GM19351 (cell line): Measurements from ENCODE around the gene PBX3.

Source experiments
- ATAC-seq: cut with Tn5 transposase; IDR thresholded peaks from one replicate; pipeline ENCODE4 v1.9.1; 2021; ENCODE audit warnings: mild to moderate bottlenecking, moderate library complexity; ENCODE audit not compliant: unreplicated experiment

The PBX3 gene

GRCh38 chr9:125932012-125932411, 184.8 kb downstream of the PBX3 start:
- no peak for ATAC-seq

DNA sequence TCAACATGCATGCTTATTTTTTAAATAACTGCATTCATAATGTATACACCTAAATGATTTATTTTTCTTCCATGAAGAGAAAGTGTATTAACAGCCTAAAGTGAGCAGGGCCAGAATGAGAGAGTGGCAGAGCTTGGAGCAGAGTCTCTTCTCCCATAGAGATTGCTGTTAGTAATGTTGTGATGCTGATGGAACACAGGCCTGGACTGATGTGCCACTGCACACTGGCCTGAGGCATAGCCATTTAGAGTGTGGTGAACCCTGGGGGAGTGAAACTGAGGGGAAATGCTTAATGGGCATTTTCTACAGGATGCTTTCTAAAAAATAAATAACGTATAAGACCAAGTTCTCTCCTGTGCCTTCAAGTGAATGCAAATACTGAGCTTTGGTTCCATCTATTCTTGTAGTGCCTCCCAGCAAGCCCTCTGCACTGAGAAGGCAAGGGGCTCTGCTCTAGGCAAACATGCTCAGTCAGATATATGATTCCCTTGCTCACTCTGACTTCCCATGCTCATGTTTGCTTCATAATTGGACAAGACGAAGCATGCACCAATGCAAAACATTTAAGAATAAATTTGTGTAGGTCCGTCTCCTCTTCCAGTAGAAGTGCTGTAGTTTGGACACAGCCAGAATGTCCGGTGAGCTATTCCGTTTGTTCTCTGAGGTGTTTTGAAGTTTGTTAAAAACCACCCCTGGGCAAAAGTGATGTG, 185.7 kb downstream of the PBX3 start:
- ATAC-seq: no peak

GRCh38 chr9:125942125-125942524, 195.0 kb downstream of the PBX3 start:
- ATAC-seq: no peak

- no peak for ATAC-seq
These were observed 196.7 kb downstream of the PBX3 start for GRCh38 chr9:125943831-125944230.

GRCh38 chr9:125946397-125946796, 199.2 kb downstream of the PBX3 start:
- ATAC-seq: no peak

- ATAC-seq: no peak
These were observed 201.9 kb downstream of the PBX3 start for GRCh38 chr9:125948887-125949596.

GRCh38 chr9:125949703-125950460, 202.7 kb downstream of the PBX3 start:
- no peak for ATAC-seq

DNA sequence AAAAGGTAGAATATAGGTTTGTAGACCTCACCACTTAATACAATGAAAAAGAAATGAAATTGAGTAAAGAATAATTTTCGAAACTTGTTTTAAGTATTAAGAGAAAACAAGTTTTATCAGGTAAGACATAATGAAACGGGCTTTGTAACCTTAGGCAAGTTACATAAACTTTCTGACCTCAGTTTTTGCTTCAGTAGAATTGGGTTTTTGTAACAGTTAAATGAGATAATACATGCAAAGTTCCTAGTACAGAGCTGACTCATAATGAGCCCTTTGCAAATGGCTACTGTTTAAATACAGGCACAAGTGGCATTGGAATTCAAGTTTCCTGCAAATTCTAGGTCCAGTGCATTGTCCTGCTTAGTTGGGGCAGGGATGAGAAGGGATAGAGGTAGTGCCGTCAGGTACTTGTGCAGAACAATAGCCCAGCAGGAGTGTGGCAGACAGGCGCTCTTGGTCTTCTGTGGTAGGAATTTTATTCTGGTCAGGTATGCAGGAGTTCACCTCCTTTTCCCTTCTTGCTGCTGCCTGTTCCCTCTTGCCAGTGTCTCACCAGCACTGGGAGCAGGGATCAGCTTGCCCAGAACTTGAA, 203.8 kb downstream of the PBX3 start:
- no peak for ATAC-seq

DNA sequence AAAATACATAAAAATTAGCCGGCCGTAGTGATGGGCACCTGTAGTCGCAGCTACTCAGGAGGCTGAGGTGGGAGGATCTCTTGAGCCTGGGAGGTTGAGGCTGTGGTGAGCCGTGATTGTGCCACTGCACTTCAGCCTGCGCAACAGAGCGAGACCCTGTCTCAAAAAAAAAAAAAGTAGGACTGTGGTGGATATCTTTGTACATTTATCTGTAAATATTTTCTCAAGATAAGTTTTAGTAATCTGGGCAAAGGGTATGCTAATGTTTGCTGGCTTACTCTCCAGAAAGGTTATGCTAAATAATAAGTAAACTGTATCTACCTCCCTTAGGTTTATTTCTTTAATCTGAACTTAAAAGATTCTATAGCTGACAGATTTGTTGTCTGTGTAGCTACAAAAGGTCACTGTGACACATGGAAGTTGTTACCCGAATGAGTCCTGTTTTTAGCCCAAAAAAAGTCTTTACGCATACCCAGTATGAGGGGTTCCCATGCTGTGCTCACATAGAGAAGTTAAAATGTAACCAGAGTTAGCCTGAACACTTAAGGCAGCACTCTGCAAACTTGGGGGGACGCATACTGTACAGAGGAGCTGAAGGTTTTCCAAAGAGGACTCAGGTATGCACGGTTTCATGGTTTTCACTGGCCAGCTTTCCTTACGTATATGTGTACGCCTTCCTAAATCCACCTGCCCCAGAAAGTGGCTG, 206.3 kb downstream of the PBX3 start:
- no peak for ATAC-seq

GRCh38 chr9:125956102-125956501, 208.9 kb downstream of the PBX3 start:
- ATAC-seq: no peak

GRCh38 chr9:125959315-125959714, 212.1 kb downstream of the PBX3 start:
- ATAC-seq: no peak

DNA sequence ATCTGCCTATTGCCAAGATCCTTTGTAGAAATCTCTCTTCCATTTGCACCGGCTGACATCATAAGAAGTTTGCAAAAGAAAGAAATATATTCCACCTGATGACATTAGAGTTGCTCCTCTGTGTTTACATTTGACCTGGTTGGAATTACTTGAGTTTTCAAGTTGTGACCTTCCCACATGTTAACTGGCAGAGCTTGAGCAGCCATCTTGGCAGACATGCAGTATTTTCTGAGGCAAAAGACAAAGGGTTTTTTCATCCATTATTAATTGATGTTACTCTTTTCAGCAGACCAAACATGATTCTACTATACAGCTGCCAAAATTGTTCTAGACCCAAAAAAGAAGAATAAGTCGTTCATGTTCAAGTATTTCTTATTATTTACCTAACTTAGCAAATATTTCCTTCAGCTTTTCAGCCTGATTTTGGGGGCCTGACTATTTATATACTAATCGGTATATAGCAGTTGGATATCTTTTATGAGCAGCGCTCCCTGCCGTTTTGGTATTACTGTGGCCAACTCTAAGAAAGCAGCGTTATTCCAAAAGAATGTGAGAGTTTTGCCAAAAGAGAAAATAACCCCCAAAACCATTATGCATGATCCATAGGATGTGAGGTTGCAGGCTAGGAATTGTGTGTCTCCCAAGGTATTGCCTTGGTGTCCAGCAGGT, 212.9 kb downstream of the PBX3 start:
- ATAC-seq: no peak

DNA sequence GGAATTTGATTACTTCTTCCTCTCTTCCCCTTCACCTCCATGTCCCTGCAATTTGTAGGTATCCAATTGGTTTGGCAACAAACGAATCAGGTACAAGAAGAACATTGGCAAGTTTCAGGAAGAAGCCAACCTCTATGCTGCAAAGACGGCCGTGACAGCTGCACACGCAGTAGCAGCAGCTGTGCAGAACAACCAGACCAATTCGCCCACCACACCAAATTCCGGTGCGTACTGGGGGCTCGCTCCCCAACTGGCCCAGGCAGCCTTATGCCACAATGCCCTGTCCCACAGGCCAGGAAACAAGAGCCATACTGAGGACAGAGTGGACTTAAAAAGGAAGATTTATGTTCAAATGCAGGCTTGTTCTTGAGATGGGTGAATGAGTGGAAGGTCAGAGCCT, 213.5 kb downstream of the PBX3 start:
- ATAC-seq: no peak

DNA sequence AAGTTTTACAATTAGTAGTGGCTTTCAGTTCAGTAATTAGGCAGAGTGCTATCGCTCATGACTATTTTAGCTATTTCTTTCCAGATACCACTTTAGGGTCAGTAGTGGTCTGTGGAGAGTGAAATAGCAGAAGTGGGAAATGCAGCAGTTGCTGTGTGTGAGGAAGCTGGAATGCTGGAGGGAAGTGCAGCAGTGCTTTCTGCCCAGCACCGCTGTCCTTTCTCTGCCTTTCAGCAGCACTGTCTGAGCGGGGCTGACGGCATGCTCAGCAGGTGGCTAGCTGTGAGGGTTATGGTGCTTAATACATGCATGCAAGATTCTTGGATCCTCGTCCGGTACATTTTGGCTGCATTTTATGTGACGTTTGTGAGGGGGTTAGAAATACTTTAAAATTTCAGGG, 213.9 kb downstream of the PBX3 start:
- ATAC-seq: no peak

GRCh38 chr9:125963932-125964331, 216.8 kb downstream of the PBX3 start:
- no peak for ATAC-seq

- ATAC-seq: no peak
These were observed 217.6 kb downstream of the PBX3 start for GRCh38 chr9:125964702-125965225.

DNA sequence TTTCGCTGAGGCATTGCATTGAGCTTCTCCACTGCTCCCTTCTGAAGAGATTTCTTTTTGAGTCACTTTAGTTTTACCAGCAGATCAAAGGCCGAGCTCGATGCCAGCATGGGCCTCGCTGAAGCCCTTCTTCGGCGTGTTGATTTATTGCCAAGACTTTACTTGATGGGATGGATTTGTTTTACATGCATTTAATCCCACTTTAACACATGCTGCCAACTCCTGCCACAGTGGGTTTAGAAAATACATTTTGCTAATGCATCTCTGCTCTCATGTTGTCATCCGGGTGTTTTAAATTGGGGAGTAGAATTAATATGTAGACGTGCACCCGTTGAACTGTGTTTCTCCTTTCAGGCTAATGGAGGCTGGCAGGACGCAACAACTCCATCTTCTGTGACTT, 218.3 kb downstream of the PBX3 start:
- ATAC-seq: no peak

DNA sequence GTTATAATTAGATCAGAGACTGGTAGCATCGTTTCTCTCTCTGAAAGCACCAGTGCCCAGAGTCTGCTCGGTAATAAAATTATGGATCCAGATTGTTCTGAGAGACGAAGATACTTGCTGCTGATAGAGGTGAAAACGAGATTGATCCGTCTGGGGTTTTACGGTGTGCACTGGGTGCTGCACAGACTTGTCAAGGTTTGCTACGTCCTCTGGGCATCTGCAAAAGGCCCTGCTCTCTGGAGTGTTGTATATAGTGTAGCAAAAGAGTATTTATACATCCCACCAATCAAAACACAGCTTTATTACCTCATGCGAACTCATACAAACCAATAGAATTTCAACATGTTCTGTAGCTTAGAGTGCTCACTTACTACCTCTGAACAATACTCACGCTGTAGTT, 219.3 kb downstream of the PBX3 start:
- ATAC-seq: no peak

- no peak for ATAC-seq
These were observed 220.0 kb downstream of the PBX3 start for GRCh38 chr9:125966959-125967711.
